GM12873 (cell line): ENCODE results near the gene RPTOR.

Source experiments
- TF ChIP-seq, protein P1 (sequence below): IDR thresholded peaks from 2 replicates; pipeline ENCODE4 v1.5.1; 2012; ENCODE audit warnings: low read depth, mild to moderate bottlenecking, moderate library complexity, low read length, control low read depth; ENCODE audit not compliant: insufficient read depth; ENCODE audit errors: missing control alignments

Gene RPTOR

DNA sequence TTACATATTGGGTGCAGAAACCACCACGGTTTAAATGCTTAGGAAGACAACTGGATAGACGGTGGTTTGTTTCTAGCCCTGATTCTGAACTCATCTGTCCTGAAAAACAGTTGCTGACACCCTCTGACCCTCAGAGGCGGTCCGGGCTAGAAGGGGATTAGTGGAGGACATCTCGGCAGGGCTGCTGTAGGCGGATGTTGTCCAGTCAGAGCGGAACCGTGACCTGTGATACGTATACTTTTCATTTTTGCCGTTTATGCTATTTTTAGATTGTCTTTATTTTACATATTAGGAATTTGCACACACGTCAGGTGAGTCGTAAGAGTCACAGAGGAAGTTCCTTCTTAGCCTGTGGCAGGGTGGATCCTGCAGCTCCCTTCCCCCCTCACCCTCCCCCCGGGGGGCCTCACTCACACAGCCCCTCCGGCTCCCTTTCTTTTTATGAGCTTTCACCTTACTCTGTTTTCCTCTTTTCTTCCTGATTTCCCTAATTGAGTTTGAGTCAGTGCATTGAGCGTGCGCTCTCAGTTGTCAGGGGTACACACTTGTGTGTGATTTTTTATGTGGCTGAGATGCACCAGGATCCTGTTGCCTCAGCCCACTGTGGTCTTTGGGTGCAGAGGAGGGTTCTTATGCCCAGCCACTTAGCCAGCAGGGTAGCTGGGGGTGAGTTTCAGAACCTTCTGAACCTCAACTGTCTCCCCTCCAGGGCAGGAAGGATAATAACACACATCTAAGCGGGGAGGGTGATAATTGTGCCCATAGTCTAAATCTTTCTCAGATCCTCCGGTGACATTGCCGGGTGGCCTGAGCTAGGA, 236.0 kb downstream of the RPTOR start:
- TF ChIP-seq, protein P1, sequence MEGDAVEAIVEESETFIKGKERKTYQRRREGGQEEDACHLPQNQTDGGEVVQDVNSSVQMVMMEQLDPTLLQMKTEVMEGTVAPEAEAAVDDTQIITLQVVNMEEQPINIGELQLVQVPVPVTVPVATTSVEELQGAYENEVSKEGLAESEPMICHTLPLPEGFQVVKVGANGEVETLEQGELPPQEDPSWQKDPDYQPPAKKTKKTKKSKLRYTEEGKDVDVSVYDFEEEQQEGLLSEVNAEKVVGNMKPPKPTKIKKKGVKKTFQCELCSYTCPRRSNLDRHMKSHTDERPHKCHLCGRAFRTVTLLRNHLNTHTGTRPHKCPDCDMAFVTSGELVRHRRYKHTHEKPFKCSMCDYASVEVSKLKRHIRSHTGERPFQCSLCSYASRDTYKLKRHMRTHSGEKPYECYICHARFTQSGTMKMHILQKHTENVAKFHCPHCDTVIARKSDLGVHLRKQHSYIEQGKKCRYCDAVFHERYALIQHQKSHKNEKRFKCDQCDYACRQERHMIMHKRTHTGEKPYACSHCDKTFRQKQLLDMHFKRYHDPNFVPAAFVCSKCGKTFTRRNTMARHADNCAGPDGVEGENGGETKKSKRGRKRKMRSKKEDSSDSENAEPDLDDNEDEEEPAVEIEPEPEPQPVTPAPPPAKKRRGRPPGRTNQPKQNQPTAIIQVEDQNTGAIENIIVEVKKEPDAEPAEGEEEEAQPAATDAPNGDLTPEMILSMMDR: no peak

DNA sequence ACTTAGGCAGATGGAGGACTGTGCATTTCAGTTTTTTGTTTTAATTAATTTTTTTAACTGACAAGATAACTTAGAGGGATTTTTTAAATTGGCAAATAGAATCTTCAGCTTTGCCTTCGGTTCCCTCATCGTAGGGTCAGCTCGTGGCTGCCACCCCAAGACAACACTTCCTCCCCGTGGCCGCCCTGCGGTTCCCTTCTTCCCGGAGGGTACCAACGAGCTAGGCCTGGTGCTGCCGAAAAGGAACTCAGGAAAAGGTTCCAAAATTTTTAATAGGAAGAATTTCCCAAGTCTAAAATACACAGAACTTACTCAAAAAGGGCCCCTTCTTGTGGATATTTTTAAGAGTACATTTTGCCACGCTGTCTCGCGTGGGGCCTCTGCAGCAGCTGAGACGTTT, 236.6 kb downstream of the RPTOR start:
- TF ChIP-seq, protein P1: no peak

DNA sequence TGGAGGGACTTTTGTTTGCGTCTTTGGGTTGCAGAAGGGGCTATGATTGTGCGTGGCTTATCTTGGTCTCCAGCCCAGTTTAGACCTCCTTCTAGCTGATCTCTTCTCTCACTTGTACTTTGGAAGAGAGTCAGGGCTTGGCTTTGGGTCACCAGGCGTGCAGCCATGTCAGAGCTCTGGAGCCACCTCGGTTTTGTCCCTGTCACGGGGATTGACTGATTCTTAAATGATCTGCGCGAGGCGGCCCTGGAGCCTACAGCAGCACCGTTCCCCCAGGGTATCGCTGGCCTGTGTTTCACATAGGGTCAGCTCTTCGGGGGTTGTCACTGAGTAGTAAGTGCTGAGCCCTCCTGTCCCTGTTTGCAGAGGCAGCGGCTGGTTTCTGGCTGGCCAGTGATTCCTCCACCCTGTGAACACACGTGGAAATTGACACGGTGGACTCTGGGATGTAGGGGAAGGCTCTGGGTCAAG, 237.2 kb downstream of the RPTOR start:
- TF ChIP-seq, protein P1: no peak

DNA sequence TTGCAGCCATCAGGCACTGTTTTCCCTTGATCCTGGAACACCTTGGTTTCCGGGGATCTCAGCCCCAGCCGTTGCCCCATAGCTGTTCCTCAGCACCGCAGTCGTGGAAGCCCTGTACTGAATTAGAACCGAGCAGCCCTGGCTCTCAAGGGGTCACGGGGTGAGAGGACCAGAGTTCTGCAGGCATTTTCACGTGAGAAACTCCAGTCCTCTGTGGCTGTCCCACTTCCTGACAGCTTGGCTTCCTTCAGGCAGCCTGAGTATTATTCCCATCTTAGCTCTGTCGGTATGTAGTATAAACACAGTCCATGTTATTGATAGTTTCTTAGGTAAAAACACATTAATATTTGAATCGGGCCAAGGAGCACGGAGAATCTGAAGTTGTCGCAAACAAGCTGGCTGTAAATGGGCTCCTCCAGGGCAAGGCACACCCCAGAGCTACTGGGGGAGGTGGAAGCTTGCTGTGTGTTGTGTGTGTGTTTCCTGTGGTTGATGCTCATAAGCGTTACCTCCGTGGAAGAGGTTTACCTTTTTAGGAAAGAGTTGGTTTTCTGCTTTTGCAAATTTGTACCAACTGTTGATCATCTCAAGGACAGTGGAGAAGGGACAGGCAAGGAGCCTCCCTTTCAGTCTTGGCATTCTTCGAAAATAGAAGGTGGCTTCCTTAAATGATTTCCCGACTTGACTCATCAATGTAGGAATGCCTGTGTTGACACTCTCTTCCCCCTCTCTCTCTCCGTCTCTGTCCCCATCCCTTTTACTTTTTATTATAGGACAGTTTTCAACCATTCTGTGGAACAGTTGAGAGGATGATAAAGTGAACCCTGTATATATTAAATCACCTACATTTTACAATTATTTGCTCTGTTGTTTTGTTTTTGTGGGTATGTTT, 238.1 kb downstream of the RPTOR start:
- TF ChIP-seq, protein P1: no peak

DNA sequence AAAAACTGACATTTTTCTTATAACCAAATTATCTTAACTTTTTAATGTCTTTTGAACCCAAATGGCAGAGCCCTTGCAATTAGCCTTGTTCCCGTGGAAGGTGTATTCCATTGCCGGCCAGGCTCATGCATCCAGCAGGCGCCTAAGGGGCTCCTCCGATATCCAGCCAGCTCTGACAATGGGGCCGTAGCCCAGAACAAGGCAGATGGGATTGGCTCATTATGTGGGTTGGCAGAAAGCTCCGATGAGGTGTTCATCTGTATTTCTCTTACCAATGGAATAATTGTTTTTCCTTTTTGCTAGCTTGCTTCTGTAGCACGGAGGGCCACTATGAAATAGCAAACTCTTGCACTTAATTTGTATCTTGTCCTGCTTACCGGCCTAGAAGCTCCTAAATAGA, 238.8 kb downstream of the RPTOR start:
- TF ChIP-seq, protein P1: no peak

DNA sequence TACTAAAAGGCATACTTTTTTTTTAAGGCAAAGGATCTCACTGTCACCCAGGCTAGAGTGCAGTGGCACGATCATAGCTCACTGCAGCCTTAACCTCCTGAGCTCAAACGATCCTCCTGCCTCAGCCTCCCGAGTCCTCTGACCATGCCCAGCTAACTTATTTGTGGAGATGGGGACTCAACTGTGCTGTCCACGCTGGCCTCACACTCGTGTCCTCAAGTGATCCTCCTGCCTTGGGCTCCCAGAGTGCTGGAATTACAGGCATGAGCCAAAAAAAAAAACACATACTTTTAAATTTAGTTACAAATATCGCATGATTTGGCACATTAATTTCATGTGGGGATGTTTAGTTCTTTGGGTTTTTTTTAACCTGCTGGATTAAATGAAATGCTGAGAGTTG, 239.3 kb downstream of the RPTOR start:
- TF ChIP-seq, protein P1: no peak
